Spleen (tissue), 11 donors: ENCODE results near the gene SLC39A3. TPM values are rescaled to one million over a fixed set of nuclear protein-coding genes. Genes with fewer than 3 reads are reported as not detected.

Source experiments
- DNase-seq: peaks from one replicate; pipeline ENCODE4 v3.0.0-alpha.2; 2020
- H3K27ac ChIP-seq, 8 donors: fragments of 200-600 bp; sonication (generic) in 7 of 8; 1 replicate in 4 of 8; 2 replicates in 4 of 8; pipeline versions ENCODE4 v1.5.0 to v1.8.0; 2016 to 2021; ENCODE audit warnings: inconsistent platforms in 4 of 8, mild to moderate bottlenecking in 4 of 8, moderate library complexity in 1 of 8
- H3K27me3 ChIP-seq, 7 donors: fragments of 200-600 bp; sonication (generic) in 6 of 7; replicated peaks in 1 of 7; 1 replicate in 4 of 7; 2 replicates in 3 of 7; pipeline versions ENCODE4 v1.5.0 to v1.8.0; 2016 to 2021; ENCODE audit warnings: inconsistent platforms in 3 of 7, mild to moderate bottlenecking in 1 of 7
- H3K36me3 ChIP-seq, 6 donors: fragments of 200-600 bp; sonication (generic) in 5 of 6; 1 replicate in 4 of 6; 2 replicates in 2 of 6; pipeline versions ENCODE4 v1.5.0 to v1.8.0; 2016 to 2021; ENCODE audit warnings: inconsistent platforms in 2 of 6
- H3K4me1 ChIP-seq, 6 donors: fragments of 200-600 bp; sonication (generic) in 5 of 6; 1 replicate in 3 of 6; 2 replicates in 3 of 6; pipeline versions ENCODE4 v1.5.0 to v1.8.0; 2016 to 2021; ENCODE audit warnings: inconsistent platforms in 3 of 6
- H3K4me3 ChIP-seq, 8 donors: fragments of 200-600 bp; sonication (generic) in 7 of 8; 1 replicate in 4 of 8; 2 replicates in 4 of 8; pipeline versions ENCODE4 v1.5.0 to v1.8.0; 2016 to 2021; ENCODE audit warnings: inconsistent platforms in 4 of 8, mild to moderate bottlenecking in 4 of 8, moderate library complexity in 2 of 8
- H3K9me3 ChIP-seq, 8 donors: fragments of 200-600 bp; sonication (generic) in 7 of 8; 1 replicate in 4 of 8; 2 replicates in 4 of 8; pipeline versions ENCODE4 v1.5.0 to v1.8.0; 2016 to 2021; ENCODE audit warnings: inconsistent platforms in 4 of 8
- CTCF ChIP-seq, 11 experiments: fragments of 200-600 bp in 7 of 11; fragments of 450-650 bp in 4 of 11; sonication (generic) in 4 of 11; IDR thresholded peaks in 8 of 11; conservative IDR thresholded peaks in 3 of 11; 1 replicate in 7 of 11; 2 replicates in 4 of 11; pipeline versions ENCODE4 v1.4.0 to v1.8.0; 2016 to 2021; ENCODE audit warnings: antibody characterized with exemption in 11 of 11, inconsistent platforms in 4 of 11, mild to moderate bottlenecking in 1 of 11
- POLR2A ChIP-seq, 3 donors: fragments of 450-650 bp; IDR thresholded peaks; one replicate each; pipeline ENCODE4 v1.5.1; 2017; ENCODE audit warnings: antibody characterized with exemption in 3 of 3, mild to moderate bottlenecking in 1 of 3
- POLR2AphosphoS5 ChIP-seq, 3 donors: sonication (generic); formaldehyde crosslinking; IDR thresholded peaks; one replicate each; pipeline ENCODE4 v1.5.1; 2017; ENCODE audit warnings: antibody characterized with exemption in 3 of 3
- WGBS, 5 donors: extraction: QIAGEN DNeasy Blood & Tissue Kit in 3 of 5; methylation state at CpG; one replicate each; pipeline versions ENCODE4 v1.1.5 to v1.1.7; 2013 to 2018; 5-methylcytosine and 5-hydroxymethylcytosine counted together
- intact Hi-C: fragments of 100-400 bp; cut with DNase I; formaldehyde crosslinking; loops from one replicate; pipeline ENCODE4 v1.15.0; 2023; ENCODE audit warnings: low total_unique reads
- polyA plus RNA-seq, 3 donors: library from polyadenylated mRNA; stranded (reverse); fragments of 200-250 nt; gene quantifications; one replicate each; pipeline ENCODE4 v1.2.1, GENCODE V29; 2013
- total RNA-seq, 7 donors: library from RNA; depleted of rRNA in 3 of 7; stranded (reverse); fragments of >200 nt in 3 of 7; fragmentation: NEBNext Ultra II Directional in 4 of 7; extraction: Animal tissue kit (Norgen Biotek cat#: 25700) in 4 of 7; gene quantifications; one replicate each; pipeline versions ENCODE4 v1.1.0 to v1.2.1, GENCODE V29; 2016 to 2021
- donor health status: healthy with polysubstance abuse.
- donor health status: DM: no; HTN: no; CAD: no; lungs with moderate emphysema.
- donor health status: DM: no; HTN: no; CAD: no.
- donor health status: Bipolar disorder and iron deficiency.
- donor health status: healthy.
- donor health status: DM: no; HTN: no; CAD: no.
- donor health status: DM: yes; HTN: yes; CAD: no.

The SLC39A3 gene
- total and polyA plus RNA-seq, 10 donors = 19.1 to 42.6 (median 27.4) TPM

DNA sequence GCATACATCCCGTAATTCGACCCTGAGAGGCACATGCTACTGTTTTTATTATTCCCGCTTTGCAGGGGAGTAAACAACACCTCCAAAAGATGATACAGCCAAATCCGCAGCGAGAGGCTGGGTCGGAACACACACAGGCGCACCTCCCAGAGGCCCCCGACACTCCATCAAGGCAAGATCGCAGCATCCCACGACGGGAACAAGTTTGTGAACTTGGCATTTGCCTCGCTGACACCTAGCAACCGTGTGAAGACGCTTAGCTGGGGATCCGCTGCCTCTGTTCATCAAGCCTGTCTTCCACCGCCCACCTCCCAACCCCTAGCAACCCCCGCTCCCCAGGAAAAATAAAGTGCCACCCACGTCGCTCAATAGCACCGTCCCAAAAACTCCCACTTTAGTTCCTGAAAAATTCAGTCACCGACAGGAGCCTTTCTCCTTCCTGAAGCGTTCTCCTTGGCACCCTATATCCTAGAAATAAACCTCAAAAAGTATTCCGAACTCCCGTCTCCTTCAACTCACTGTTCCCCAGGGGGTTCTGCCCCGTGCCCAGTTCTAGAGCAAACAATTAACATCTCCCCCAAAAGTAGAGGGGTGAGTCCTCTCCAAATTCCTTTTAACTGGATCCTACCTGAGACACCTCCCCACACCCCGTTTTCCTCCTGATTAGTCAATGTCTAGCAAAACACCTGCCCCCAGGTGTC lies 39.0 kb downstream of the SLC39A3 start:
- Histone ChIP-seq H3K36me3 (no peaks in the 10 kb centered on the region), H3K4me3 (peak overlapping the region in 4 of 8 donors; percentile 54 to 79 (median 62)), H3K4me1 (peaks cover 0 to 77% (median 52%) of the 10 kb centered on the region in 6 donors), H3K9me3 (no peaks in the 10 kb centered on the region), H3K27ac (peak overlapping the region in 6 of 8 donors; percentile 56 to 90 (median 82)), H3K27me3 (no peaks in the 10 kb centered on the region)
- intact Hi-C loops = no loop called here
- WGBS, 5 donors = 59 to 80% (median 73%) methylated on average over 26 of the region's 26 CpGs
- TF ChIP-seq POLR2AphosphoS5 (IDR thresholded peaks at IDR 0.05) (no peak), CTCF (IDR thresholded peaks at IDR 0.05 in 8 of 11, conservative IDR thresholded peaks at IDR 0.05 in 3 of 11) (no peak), POLR2A (IDR thresholded peaks at IDR 0.05) (no peak)
- peak; percentile 70 for DNase-seq

- intact Hi-C loops = no loop called here
- TF ChIP-seq CTCF (IDR thresholded peaks at IDR 0.05 in 8 of 11, conservative IDR thresholded peaks at IDR 0.05 in 3 of 11) (no peak), POLR2A (IDR thresholded peaks at IDR 0.05) (no peak), POLR2AphosphoS5 (IDR thresholded peaks at IDR 0.05) (no peak)
- Histone ChIP-seq H3K9me3 (no peaks in the 10 kb centered on the region), H3K36me3 (no peaks in the 10 kb centered on the region), H3K4me3 (peak overlapping the region in 1 of 8 donors; percentile 33), H3K27ac (peak overlapping the region; percentile 56 to 90 (median 78)), H3K27me3 (no peaks in the 10 kb centered on the region), H3K4me1 (peaks cover 11 to 90% (median 65%) of the 10 kb centered on the region in 6 donors)
- 59 to 74% (median 71%) methylated on average over 15 of the region's 15 CpGs for whole genome bisulfite sequencing, 5 donors
- no peak for DNase-seq
Measured at GRCh38 chr19:2699413-2700140, 40.2 kb downstream of the SLC39A3 start.

GRCh38 chr19:2694196-2694595 lies 45.6 kb downstream of the SLC39A3 start:
- Histone ChIP-seq H3K27me3 (no peaks in the 10 kb centered on the region), H3K9me3 (no peaks in the 10 kb centered on the region), H3K27ac (peak overlapping the region in 5 of 8 donors; percentile 57 to 90 (median 82)), H3K4me3 (peak overlapping the region in 1 of 8 donors; percentile 30), H3K36me3 (peaks cover 0 to 15% (median 2%) of the 10 kb centered on the region in 6 donors), H3K4me1 (peaks cover 18 to 66% (median 50%) of the 10 kb centered on the region in 6 donors)
- DNase-seq = no peak
- intact Hi-C loops = no loop called here
- TF ChIP-seq POLR2AphosphoS5 (IDR thresholded peaks at IDR 0.05) (no peak), CTCF (IDR thresholded peaks at IDR 0.05 in 8 of 11, conservative IDR thresholded peaks at IDR 0.05 in 3 of 11) (no peak), POLR2A (IDR thresholded peaks at IDR 0.05) (no peak)
- WGBS, 5 donors = 48 to 74% (median 62%) methylated on average over 5 of the region's 5 CpGs
